Immature natural killer cell (primary cell): ENCODE results near the gene CXCR5. TPM values are rescaled to one million over a fixed set of nuclear protein-coding genes. Genes with fewer than 3 reads are reported as not detected.

Experiments used
- DNase-seq, 3 donors: peaks; one replicate each; pipeline ENCODE4 v3.0.0; 2022; ENCODE audit warnings: mixed read lengths in 1 of 3
- H3K27ac Mint-ChIP-seq, 6 donors: one replicate each; pipeline ENCODE4 v1.8.0; 2020; ENCODE audit warnings: mixed read lengths in 6 of 6, mild to moderate bottlenecking in 5 of 6, inconsistent platforms in 4 of 6, moderate library complexity in 3 of 6
- H3K27me3 Mint-ChIP-seq, 3 donors: one replicate each; pipeline ENCODE4 v1.8.0; 2020 to 2021; ENCODE audit warnings: low read depth in 3 of 3, mild to moderate bottlenecking in 3 of 3, mixed read lengths in 3 of 3, moderate library complexity in 3 of 3, inconsistent platforms in 1 of 3
- H3K36me3 Mint-ChIP-seq, 3 donors: one replicate each; pipeline ENCODE4 v1.8.0; 2020; ENCODE audit warnings: mixed read lengths in 3 of 3, inconsistent platforms in 2 of 3, mild to moderate bottlenecking in 2 of 3
- H3K4me1 Mint-ChIP-seq, 2 donors: one replicate each; pipeline ENCODE4 v1.8.0; 2020; ENCODE audit warnings: inconsistent platforms in 2 of 2, mild to moderate bottlenecking in 2 of 2, mixed read lengths in 2 of 2, moderate library complexity in 1 of 2
- H3K4me3 Mint-ChIP-seq, 5 donors: one replicate each; pipeline ENCODE4 v1.8.0; 2020; ENCODE audit warnings: mild to moderate bottlenecking in 5 of 5, mixed read lengths in 5 of 5, inconsistent platforms in 3 of 5, moderate library complexity in 3 of 5
- H3K9me3 Mint-ChIP-seq, 6 donors: one replicate each; pipeline ENCODE4 v1.8.0; 2020; ENCODE audit warnings: mild to moderate bottlenecking in 6 of 6, mixed read lengths in 6 of 6, inconsistent platforms in 4 of 6, moderate library complexity in 3 of 6
- polyA plus RNA-seq, 3 donors: library from polyadenylated mRNA; unstranded; fragments of 300-500 nt; fragmentation: Illumina TruSeq; gene quantifications; one replicate each; pipeline ENCODE4 v1.2.3, GENCODE V29; 2021

Gene CXCR5
- polyA plus RNA-seq, 3 donors from 2014 or later: 0.05 to 0.30 TPM; not detected in 1

DNA sequence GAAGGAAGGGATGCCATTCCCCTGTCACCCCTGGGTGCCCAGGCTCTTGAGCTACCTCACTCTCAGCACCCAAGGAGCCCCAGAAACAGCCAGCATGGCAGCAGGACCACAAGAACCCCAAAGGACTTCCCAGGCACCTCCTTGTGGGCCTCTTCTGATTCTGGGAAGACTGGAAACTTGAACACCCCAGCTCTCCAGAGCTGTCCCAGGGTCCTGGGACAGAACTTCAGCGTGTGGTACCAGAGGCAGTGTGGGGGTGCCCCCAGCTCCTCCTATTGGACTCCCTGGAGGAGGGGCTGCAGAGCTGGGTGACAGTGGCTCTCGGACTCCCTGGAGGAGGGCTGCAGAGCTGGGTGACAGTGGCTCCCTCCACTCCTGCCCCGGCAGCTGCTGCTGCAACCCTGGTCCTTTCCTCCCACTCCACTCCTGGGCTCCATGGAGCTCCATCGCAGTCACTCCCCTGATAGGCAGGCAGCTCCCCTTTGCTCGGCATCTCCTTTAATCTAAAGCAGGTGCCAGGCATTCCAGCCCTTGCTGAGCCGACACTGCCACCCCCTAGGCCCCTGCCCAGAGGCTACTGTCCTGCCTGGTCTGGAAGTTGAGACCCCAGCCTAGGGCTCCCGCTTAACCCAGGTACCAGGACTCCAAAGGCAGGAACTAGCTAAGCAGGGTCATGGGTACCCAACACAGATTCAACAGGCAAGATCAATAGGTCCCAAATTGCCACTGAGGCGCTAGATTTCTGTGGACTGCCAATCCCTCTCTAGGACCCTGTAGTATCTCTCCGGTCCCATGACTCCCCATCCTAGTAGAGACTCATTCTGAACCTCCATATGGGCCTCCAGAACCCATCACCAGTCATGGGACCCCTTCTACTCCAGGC, 39.3 kb downstream of the CXCR5 start:
- DNase-seq: no peak
- Mint-ChIP-seq H3K4me1 (peaks cover 73 to 78% of the 10 kb centered on the region in 2 donors), H3K36me3 (peaks cover 2 to 17% (median 12%) of the 10 kb centered on the region in 3 donors), H3K4me3 (peak overlapping the region; percentile 92 to 99 (median 95)), H3K9me3 (peaks cover 0 to 6% (median 0%) of the 10 kb centered on the region in 6 donors), H3K27me3 (peaks cover 19 to 38% (median 24%) of the 10 kb centered on the region in 3 donors), H3K27ac (peak overlapping the region; percentile 92 to 99 (median 96))

GRCh38 chr11:118923721-118924587, 40.3 kb downstream of the CXCR5 start:
- peaks cover 69 to 74% of the 10 kb centered on the region in 2 donors for H3K4me1 Mint-ChIP-seq
- peak overlapping the region; percentile 92 to 99 (median 96) for H3K27ac Mint-ChIP-seq
- peaks cover 2 to 17% (median 12%) of the 10 kb centered on the region in 3 donors for H3K36me3 Mint-ChIP-seq
- peak; percentile 60 to 61 (median 60) for DNase-seq
- peaks cover 0 to 6% (median 0%) of the 10 kb centered on the region in 6 donors for H3K9me3 Mint-ChIP-seq
- peaks cover 22 to 42% (median 26%) of the 10 kb centered on the region in 3 donors for H3K27me3 Mint-ChIP-seq
- peak overlapping the region; percentile 92 to 99 (median 95) for H3K4me3 Mint-ChIP-seq

GRCh38 chr11:118924591-118925585, 41.2 kb downstream of the CXCR5 start:
- peaks cover 0 to 6% (median 0%) of the 10 kb centered on the region in 6 donors for H3K9me3 Mint-ChIP-seq
- H3K4me3 Mint-ChIP-seq: peak overlapping the region; percentile 92 to 99 (median 95)
- H3K27me3 Mint-ChIP-seq: peaks cover 22 to 46% (median 28%) of the 10 kb centered on the region in 3 donors
- peaks cover 2 to 17% (median 12%) of the 10 kb centered on the region in 3 donors for H3K36me3 Mint-ChIP-seq
- H3K4me1 Mint-ChIP-seq: peaks cover 60 to 67% of the 10 kb centered on the region in 2 donors
- peak; percentile 42 to 51 (median 42) for DNase-seq
- peak overlapping the region; percentile 92 to 99 (median 96) for H3K27ac Mint-ChIP-seq

DNA sequence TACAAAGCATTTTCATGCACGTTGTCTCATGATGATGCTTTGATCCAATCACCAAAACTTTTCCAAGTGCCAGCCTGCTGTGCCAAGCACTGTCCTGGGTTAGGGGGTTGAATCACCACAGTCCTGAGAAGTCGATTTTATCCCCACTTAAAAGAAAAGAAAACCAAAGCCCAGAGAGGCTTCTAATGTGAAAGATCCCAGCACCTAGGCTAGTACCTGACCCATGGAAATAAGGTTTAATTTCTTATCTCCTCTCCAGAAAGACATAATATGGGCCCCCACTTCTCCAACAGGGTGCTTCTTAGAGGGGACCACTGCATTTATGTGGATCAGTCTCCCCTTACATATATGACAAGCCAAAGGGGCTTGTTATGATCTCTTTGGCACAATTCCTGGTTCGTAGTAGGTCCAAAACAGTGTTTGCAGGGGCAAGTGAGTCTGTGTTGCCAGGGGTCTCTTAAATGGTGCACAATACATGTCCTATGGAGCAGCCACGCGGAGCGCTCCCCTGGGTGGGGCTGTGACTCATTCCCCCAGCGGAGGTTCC, 43.9 kb downstream of the CXCR5 start:
- DNase-seq: no peak
- peaks cover 0 to 13% (median 8%) of the 10 kb centered on the region in 3 donors for H3K36me3 Mint-ChIP-seq
- H3K4me1 Mint-ChIP-seq: peaks cover 54 to 57% of the 10 kb centered on the region in 2 donors
- H3K4me3 Mint-ChIP-seq: peak overlapping the region; percentile 88 to 99 (median 97)
- H3K9me3 Mint-ChIP-seq: peaks cover 0 to 6% (median 0%) of the 10 kb centered on the region in 6 donors
- peaks cover 25 to 51% (median 29%) of the 10 kb centered on the region in 3 donors for H3K27me3 Mint-ChIP-seq
- H3K27ac Mint-ChIP-seq: peak overlapping the region; percentile 92 to 100 (median 98)

DNA sequence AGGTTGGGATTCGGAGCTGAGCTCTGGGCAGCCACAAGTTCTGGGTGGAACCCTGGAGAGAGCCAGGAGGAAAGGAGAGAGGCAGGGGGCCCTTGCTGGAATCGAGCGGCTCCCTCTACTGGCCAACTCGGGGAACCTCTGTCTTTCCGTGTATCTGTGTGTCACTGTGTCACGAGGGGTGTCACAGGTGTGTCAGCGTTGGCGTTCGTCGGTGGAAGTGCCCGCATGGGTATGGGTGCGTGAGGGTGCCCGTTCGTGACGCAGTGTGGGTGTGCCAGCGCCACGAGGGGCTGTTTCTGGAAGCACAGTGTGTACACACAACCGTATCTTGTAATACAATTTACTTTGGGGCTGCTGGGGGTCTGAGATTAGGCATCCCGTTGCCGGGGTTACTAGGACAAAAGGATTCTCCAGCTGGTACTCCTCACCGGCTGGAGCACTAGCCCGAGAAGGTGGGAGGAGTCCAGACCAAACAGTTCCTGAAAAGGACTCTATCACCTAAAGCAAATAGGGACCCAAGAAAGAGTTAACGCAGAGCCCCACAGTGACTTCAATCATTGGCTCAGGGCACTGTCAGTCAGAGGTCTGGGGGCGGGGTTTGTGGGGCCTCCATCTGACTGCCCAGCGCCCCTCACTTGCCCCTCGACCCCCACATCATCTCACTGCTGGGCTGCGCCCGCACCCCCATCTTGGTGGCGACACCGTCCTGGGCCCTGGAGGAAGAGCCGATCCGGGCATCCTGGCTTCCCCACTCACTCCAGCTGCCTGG, 44.6 kb downstream of the CXCR5 start:
- Mint-ChIP-seq H3K4me1 (peaks cover 47 to 51% of the 10 kb centered on the region in 2 donors), H3K36me3 (peaks cover 0 to 13% (median 8%) of the 10 kb centered on the region in 3 donors), H3K27ac (peak overlapping the region; percentile 92 to 100 (median 98)), H3K9me3 (peaks cover 0 to 6% (median 0%) of the 10 kb centered on the region in 6 donors), H3K4me3 (peak overlapping the region; percentile 88 to 99 (median 97)), H3K27me3 (peaks cover 25 to 48% (median 29%) of the 10 kb centered on the region in 3 donors)
- peak; percentile 92 to 93 (median 92) for DNase-seq

DNA sequence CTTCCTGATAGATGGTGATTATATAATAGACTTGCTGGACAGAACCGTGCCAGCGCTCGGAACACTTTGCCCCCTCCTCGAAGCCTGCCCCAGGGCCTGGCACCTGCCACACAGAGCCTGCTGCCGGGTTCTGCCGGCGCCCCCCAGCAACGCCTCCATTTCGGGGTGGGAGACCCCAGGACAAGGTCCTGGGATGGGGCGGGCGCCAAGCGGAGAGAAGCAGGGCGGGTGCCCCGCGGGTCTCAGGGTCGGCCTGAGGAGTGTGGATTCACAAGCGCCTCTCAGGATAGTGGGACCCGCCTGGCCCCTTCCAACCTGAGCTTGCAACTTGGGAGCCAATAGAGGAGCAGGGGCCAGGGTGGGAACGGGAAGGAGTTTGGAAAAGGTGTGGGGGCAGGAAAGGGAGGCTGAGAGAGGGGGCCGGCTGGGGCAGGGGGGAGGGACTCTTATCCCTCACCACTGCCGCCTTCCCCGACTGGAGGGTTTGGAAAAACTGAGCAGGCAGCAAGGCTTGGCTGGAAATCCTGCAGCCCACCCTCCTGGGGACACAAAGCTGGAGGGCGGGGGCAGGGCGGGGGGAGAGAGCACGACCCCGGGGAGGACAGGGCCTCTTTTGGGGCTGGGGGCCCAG, 45.3 kb downstream of the CXCR5 start:
- DNase-seq: peak in 1 of 3 donors; percentile 57
- H3K27ac Mint-ChIP-seq: peak overlapping the region; percentile 92 to 100 (median 98)

GRCh38 chr11:118929501-118930093, 45.9 kb downstream of the CXCR5 start:
- peak; percentile 74 to 77 (median 76) for DNase-seq
- Mint-ChIP-seq H3K27ac (peak overlapping the region; percentile 89 to 99 (median 97)), H3K27me3 (peaks cover 16 to 41% (median 27%) of the 10 kb centered on the region in 3 donors), H3K4me1 (peaks cover 34 to 39% of the 10 kb centered on the region in 2 donors), H3K36me3 (peaks cover 0 to 5% (median 0%) of the 10 kb centered on the region in 3 donors), H3K4me3 (peak overlapping the region; percentile 87 to 99 (median 97)), H3K9me3 (peaks cover 0 to 6% (median 0%) of the 10 kb centered on the region in 6 donors)

More for the DNA sequence above, 45.3 kb downstream of the CXCR5 start:
- peaks cover 0 to 10% (median under 1%) of the 10 kb centered on the region in 3 donors for H3K36me3 Mint-ChIP-seq
- peaks cover 40 to 44% of the 10 kb centered on the region in 2 donors for H3K4me1 Mint-ChIP-seq
- peak overlapping the region; percentile 88 to 99 (median 97) for H3K4me3 Mint-ChIP-seq
- H3K9me3 Mint-ChIP-seq: peaks cover 0 to 6% (median 0%) of the 10 kb centered on the region in 6 donors
- H3K27me3 Mint-ChIP-seq: peaks cover 22 to 47% (median 29%) of the 10 kb centered on the region in 3 donors

DNA sequence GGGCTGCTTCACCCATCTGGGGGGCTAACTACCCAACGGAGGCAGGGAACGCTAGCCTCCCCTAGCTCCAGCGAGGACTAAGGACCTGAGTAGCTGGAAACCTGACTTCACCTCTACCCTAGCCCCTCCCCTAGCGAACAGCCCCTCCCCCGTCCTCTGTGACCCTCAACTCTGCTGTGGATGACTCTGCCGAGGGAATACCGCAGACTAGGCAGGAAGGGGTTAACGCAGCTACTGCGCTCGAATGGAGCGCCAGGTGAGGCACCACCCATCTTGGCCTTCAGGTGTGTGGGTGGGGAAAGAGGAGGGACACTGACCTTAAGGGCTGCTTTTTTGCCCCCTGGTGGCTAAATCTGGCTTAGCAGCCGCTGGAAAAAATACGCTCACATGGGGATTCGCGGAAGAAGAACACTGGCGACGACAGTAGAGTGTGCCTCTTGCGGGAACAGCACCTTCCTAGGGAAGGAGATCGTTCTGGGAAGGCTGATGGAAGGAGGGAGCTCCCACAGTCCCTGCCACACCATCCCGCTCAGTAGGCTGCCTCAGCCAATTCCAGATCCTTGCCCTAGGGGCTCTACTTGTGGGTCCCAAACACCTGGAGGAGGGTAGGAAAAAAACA, 46.5 kb downstream of the CXCR5 start:
- DNase-seq: peak; percentile 80 to 82 (median 81)
- peaks cover 0 to 6% (median 0%) of the 10 kb centered on the region in 6 donors for H3K9me3 Mint-ChIP-seq
- peaks cover 34 to 39% of the 10 kb centered on the region in 2 donors for H3K4me1 Mint-ChIP-seq
- H3K27ac Mint-ChIP-seq: peak overlapping the region; percentile 89 to 99 (median 97)
- peaks cover 15 to 41% (median 27%) of the 10 kb centered on the region in 3 donors for H3K27me3 Mint-ChIP-seq
- peaks cover 0 to 5% (median 0%) of the 10 kb centered on the region in 3 donors for H3K36me3 Mint-ChIP-seq
- peak overlapping the region; percentile 87 to 99 (median 97) for H3K4me3 Mint-ChIP-seq

DNA sequence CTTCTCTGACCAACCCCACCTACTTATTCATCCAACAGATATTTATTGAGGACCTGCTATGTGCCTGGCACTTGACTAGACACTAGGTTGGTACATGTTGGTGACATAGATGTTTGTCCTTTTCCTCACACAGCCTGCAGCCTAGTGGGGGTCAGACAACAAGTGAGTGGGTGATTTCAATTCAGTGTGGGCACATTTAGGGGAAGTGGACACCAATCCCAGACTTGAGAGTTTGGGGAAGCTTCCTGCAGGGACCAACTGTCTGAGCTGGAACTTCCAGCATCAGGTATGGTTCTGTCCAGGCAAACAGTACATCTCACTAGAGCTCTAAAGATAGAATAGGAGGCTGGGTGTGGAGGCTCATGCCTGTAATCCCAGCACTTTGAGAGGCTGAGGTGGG, 47.9 kb downstream of the CXCR5 start:
- DNase-seq: no peak
- H3K4me3 Mint-ChIP-seq: peak overlapping the region in 1 of 5 donors; percentile 7
- H3K27me3 Mint-ChIP-seq: peaks cover 8 to 31% (median 22%) of the 10 kb centered on the region in 3 donors
- peak overlapping the region in 5 of 6 donors; percentile 16 to 98 (median 50) for H3K27ac Mint-ChIP-seq
- H3K9me3 Mint-ChIP-seq: peaks cover 0 to under 1% (median 0%) of the 10 kb centered on the region in 6 donors
- peaks cover 28 to 34% of the 10 kb centered on the region in 2 donors for H3K4me1 Mint-ChIP-seq
- H3K36me3 Mint-ChIP-seq: no peaks in the 10 kb centered on the region

DNA sequence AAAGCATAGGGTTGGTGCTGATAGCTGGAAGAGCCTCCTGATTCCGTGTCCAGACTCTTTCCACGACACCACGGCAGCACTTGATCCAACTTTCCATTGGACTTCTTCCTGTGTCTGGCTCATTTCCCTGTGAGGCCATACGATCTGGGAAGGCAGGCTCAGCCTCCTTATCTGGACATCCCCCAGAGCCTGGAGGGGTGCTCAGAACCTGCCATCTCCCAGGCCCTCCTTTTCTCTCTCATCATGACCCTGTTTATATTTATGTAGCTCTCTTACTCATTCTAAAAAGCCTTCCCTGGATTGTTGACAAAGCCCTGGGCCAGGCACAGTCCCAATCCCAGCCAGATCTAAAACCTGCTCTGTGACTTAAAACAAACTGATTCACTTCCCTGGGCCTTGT, 49.8 kb downstream of the CXCR5 start:
- H3K9me3 Mint-ChIP-seq: no peaks in the 10 kb centered on the region
- H3K27me3 Mint-ChIP-seq: peaks cover 7 to 21% (median 17%) of the 10 kb centered on the region in 3 donors
- H3K27ac Mint-ChIP-seq: peak overlapping the region in 1 of 6 donors; percentile 40
- no peak for DNase-seq
- no peak overlapping the region for H3K4me3 Mint-ChIP-seq
- H3K36me3 Mint-ChIP-seq: no peaks in the 10 kb centered on the region
- H3K4me1 Mint-ChIP-seq: peaks cover 9 to 14% of the 10 kb centered on the region in 2 donors
